ENCODE data around the gene DHCR7.

The DHCR7 gene, protein sequence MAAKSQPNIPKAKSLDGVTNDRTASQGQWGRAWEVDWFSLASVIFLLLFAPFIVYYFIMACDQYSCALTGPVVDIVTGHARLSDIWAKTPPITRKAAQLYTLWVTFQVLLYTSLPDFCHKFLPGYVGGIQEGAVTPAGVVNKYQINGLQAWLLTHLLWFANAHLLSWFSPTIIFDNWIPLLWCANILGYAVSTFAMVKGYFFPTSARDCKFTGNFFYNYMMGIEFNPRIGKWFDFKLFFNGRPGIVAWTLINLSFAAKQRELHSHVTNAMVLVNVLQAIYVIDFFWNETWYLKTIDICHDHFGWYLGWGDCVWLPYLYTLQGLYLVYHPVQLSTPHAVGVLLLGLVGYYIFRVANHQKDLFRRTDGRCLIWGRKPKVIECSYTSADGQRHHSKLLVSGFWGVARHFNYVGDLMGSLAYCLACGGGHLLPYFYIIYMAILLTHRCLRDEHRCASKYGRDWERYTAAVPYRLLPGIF

GRCh38 chr11:71448257-71449171 lies at the start of gene DHCR7:
Gene DHCR7 (minus strand): TSS chr11:71448393. CDS start chr11:71444952, 3,441 bp downstream.
- no peak for FAIRE-seq

DNA sequence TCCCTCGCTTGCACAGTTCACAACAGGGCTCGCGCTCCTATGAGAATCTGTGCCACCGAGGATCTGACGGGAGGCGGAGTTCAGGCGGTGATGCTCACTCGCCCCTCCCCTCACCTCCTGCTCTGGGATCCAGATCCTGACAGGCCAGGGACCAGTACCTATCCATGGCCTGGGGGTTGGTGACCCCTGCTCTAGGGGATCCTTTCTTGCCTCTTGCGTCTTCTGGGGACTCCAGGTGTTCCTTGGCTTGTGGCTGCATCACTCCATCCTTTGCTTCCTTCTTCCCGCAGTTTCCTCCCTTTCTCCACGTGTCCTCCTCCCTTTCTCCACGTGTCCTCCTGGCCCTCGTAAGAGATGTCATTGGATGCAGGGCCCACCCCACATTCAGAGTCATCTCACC lies 48.2 kb upstream of the DHCR7 start:
- FAIRE-seq, result no peak

- FAIRE-seq, result no peak
Measured at GRCh38 chr11:71495286-71496230, 47.4 kb upstream of the DHCR7 start.

DNA sequence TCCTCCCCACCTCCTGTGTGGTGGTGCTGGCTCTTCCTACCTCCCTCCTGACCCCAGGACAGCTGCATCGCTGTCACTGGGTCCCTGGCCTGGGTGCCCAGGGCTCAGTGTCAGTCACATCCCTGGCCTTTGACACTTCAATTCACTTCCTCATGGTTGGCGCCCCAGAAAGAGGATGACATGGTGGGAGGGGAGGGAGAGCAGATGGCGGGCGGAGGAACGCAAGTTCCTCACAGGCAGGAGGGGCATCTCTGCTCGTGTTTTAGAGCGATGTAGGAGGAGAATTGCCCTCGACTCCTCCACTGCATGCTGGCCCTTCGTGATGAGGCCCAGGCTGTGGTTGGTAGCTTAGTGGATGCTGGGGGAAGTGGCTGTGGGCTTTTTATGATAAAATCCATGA lies 43.7 kb upstream of the DHCR7 start:
- FAIRE-seq, result no peak

DNA sequence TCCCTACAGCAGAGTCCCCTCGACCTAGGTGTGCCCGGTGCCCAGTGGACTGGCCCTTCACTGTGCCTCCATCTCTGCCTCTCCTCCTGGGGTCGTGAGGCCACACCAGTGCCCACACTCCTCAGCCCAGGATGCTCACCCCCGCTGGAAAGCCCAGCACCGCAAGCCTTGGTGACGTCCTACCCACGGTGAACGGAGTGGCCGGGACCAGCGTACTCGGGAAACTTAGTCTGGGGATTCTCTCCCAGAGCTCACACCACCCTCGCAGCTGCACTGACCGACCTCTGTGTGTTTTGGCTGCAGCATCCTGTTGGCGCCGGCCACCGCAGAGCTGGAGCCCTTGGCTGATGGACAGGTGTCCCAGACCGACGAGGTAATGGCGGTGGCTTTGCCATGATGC lies 43.3 kb upstream of the DHCR7 start:
- FAIRE-seq, result no peak

GRCh38 chr11:71490731-71491390 lies 42.7 kb upstream of the DHCR7 start:
- no peak for FAIRE-seq

DNA sequence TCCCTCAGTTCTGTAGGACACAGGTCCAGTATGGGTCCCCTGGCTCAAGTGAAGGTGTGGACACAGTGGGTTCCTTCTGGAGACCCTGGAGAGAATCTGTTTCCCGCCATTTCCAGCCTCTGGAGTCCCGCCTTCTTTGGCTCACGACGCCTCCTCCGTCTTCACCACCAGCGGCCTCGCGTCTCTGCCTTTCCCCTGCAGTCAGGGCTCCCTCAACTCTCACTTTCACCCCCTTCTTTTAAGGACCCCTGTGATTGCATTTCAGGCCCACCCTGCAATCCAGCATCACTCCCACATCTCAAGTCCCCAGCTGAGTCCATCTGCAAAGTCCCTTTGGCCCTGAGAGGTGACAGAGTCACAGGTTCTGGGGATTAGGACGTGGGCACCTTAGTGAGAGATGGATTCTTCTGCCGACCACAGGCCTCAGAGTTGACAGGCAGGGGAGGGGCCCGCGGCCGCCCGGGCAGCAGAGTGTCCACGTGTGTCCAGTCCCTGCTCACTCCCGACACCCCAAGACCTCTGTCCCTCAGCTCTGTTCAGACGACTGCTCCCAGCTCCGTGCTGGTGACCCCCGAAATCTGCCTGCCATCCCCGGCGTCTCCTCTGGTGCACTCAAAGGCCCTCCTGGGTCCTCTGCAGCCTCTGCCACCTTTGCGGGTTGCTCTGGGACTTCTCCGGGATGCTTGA lies 42.0 kb upstream of the DHCR7 start:
- no peak for FAIRE-seq

GRCh38 chr11:71489311-71490043 lies 41.3 kb upstream of the DHCR7 start:
- FAIRE-seq, result no peak

DNA sequence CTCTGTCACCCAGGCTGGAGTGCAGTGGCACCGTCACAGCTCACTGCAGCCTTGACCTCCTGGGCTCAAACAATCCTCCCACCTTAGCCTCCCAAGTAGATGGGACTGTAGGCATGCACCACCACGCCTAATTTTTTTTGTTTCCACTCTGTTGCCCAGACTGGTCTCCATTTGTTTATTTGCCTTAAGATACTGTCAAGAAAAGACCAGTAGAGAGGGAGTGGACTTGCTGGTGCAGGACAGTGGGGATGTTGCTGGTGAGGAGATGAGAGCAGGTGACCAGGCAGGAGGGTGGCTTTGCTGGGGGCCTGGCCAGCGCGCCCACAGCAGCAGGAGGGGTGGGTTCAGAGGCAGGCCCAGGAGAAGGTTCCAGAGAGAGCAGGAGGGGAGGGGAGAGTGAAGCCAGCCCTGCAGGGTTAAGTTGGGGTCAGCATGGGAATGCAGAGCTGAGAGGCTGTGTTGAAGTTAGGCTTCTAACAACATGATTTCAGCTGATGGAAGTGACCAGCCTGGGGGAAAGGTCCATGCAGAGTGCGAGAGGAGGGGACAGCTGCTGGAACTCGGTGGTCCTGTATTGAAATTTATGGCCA lies 40.6 kb upstream of the DHCR7 start:
- no peak for FAIRE-seq

- no peak for FAIRE-seq
Measured at GRCh38 chr11:71486320-71486719, 38.1 kb upstream of the DHCR7 start.

GRCh38 chr11:71485466-71485865 lies 37.3 kb upstream of the DHCR7 start:
- FAIRE-seq, result no peak

DNA sequence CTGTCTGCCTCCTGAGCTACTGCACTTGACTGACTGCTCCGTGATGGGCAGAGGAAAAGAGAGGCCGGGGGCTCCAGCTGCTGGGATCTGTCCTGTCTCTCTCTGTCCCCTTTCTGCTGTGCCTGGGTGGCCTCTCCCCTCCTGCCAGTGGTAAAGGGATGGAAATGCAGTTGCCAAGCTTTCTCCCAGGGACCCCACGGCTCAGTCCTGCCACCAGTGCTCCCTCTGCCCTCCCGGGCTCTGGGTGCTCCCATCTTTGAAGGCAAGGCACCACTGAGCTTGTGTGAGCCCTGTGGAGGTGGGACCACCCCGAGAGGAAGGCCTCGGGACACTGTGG lies 36.8 kb upstream of the DHCR7 start:
- FAIRE-seq, result no peak

GRCh38 chr11:71484248-71485062 lies 36.3 kb upstream of the DHCR7 start:
- FAIRE-seq, result no peak

DNA sequence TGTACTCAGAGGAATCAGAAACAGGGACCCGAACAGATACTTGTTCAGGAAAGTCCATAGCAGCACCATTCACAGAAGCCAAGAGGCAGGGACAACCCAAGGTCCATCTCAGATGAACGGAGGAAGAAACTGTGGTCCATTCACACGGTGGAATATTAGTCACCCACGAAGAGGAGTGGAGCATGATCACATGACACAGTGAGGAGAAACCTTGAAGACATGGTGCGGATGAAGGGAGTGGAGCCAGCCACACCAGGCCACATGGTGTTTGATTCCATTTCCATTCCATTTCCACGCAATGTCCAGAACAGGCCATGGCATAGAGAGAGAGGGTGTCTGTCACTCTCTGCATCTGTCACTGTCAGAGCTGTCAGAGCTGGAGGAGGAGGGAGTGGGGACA lies 35.5 kb upstream of the DHCR7 start:
- FAIRE-seq, result no peak

DNA sequence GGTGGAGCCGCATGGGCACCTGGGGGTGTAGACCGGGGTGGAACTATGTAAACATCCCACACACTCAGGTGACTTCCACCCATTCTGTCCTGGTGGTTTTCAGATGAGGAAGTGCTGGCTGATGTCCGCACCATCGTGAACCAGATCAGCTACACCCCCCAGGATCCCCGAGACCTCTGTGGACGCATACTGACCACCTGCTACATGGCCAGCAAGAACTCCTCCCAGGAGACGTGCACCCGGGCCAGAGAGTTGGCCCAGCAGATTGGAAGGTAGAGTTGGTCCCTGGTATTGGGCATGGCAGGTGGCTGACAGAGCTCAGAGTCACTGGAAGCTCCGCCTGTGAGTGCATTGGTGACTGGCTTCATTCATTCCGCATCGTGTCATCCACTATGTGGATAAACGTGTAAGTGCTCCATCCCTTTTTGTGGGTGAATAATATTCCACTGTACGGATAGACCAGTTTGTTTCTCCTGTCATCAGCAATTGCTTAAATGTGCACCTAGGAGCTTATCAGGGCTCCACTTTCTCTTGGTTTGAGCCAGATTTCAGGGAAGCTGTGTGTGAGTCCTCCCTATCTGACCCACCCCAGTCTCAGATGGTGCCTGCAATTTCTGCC lies 34.7 kb upstream of the DHCR7 start:
- FAIRE-seq, result no peak

DNA sequence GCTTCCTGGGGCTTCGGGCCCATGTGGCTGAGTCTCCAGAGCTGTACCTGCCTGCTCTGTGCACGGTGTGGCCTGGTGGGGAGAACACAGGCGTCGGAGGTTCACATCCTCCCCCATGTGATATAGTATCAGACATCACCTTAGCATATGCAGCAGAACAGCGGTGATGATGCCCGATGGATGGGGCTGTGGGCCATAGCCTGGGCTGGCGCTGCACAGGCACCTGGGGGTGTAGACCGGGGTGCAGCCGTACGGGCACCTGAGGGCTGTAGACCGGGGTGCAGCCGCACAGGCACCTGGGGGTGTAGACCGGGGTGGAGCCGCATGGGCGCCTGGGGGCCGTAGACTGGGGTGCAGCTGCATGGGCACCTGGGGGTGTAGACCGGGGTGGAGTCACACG lies 34.0 kb upstream of the DHCR7 start:
- no peak for FAIRE-seq

DNA sequence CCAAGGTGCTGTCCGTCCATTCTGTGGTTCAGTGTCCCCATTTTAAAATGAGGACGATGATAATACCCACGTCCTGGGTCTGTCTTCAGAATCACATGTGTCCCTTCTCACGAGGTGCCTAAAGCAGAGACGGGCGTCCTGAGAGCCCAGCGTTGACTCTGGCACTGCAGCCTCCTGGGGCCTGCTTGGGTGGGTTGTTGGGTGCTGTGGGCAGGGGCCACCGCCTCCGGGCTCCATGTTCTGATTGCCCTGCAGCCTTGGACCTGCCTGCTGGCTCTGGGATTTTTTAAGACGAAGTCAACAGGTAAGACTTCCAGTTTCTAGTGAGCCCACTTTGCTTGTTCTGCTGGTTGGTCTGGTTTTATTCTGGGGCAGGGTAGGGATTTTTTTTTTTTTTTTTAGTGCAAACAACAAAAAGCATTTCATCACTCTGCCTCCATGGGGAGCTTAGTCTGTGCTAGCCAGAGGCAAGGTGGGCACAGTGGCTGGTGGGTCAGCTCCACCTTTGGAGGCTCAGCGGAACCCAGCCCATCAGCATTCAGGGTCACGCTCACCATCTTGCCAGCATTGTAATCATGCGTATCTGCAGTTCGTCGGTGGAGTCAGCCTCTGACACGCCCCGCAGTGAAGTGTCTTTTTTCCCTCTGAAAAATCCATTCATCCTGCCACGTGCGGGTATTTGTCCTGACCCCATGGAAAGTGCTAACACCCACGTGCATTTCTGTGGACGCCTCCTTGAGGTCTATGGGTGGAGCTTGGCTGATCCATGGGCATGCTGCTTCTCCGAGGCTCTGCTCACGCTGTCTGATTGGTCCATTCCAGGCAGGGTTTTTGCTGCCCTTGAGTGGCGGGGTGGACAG lies 33.1 kb upstream of the DHCR7 start:
- no peak for FAIRE-seq

- FAIRE-seq, result no peak
Measured at GRCh38 chr11:71478528-71478840, 30.3 kb upstream of the DHCR7 start.

Measured in endometrium (tissue), 2 donors.